T-helper 9 cell (primary cell): Measurements from ENCODE around the gene BNIP2.

Source experiments
- DNase-seq: peaks from one replicate; pipeline ENCODE4 v3.0.0-alpha.2; 2020

The BNIP2 gene

DNA sequence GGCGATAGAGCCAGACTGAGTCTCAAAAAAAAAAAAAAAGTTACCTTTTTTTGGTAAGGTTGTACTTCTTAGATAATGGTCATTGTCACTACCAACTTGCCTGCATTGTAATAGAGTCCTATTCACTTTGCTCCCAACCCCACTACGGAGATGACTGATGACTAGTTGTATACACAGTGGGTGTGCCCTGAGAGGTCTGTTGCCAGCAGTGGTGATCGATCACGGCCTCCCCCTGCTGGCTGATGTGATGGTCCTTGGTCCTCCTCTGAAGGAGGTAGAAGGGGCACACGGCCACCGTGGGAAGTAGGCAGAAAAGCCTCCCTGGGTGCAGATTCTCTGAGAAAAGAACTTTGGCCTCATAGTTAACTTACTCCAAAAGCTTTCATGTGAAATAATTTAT, 66.8 kb downstream of the BNIP2 start:
- no peak for DNase-seq

DNA sequence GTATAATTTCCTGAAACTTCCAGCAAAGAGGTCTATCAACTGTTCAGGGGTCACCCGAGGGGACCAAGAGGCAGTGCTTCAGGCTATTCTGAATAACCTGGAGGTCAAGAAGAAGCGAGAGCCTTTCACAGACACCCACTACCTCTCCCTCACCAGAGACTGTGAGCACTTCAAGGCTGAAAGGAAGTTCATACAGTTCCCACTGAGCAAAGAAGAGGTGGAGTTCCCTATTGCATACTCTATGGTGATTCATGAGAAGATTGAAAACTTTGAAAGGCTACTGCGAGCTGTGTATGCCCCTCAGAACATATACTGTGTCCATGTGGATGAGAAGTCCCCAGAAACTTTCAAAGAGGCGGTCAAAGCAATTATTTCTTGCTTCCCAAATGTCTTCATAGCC, 70.7 kb downstream of the BNIP2 start:
- DNase-seq, result no peak

DNA sequence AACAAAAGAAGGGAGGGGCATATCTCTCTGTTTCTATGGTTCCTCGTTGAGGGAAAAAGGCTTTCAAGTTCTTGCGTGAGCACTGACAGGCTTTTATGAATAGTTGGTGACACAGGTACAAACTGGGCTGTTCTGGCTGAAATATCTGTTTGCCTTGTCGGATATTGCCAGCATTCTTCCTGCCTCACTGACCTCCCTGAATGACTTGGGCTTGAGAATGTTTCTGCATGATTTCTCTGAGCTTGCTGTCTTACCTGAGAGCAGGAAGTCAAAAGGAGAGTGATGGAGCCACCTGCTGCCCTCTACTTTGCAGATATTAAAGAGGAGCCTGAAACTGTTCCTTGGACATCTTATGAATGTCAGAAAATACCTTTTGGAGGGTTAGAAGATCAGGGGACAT, 72.7 kb downstream of the BNIP2 start:
- no peak for DNase-seq

DNA sequence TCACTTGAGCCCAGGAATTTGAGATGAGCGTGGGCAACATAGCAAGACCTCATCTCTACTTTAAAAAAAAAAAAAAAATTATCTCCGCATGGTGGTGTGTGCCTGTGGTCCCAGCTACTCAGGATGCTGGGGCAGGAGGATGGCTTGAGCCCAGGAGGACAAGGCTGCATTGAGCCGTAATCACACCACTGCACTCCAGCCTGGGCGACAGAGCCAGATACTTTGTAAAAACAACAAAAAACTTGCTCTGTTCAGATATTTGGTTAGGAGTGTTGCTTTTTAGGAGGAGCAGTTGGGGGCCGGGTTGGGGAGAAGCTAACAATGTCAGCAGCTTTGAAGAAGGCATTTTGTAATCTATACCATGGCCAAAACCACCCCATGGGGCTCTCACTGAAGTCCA, 73.5 kb downstream of the BNIP2 start:
- DNase-seq, result no peak

DNA sequence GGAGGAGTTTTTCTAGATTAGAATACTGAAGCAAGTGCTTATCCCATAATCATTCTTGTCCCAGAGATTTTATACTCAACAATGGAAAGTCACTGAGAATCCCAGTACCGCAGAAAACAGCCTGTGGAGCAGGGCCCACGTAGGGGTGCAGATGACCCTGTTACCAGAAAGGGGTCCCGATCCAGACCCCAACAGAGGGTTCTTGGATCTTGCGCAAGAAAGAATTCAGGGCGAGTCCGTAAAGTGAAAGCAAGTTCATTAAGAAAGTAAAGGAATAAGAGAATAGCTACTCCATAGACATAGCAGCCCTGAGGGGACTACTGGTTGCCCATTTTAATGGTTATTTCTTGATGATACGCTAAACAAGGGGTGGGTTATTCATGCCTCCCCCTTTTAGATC, 75.0 kb downstream of the BNIP2 start:
- no peak for DNase-seq

DNA sequence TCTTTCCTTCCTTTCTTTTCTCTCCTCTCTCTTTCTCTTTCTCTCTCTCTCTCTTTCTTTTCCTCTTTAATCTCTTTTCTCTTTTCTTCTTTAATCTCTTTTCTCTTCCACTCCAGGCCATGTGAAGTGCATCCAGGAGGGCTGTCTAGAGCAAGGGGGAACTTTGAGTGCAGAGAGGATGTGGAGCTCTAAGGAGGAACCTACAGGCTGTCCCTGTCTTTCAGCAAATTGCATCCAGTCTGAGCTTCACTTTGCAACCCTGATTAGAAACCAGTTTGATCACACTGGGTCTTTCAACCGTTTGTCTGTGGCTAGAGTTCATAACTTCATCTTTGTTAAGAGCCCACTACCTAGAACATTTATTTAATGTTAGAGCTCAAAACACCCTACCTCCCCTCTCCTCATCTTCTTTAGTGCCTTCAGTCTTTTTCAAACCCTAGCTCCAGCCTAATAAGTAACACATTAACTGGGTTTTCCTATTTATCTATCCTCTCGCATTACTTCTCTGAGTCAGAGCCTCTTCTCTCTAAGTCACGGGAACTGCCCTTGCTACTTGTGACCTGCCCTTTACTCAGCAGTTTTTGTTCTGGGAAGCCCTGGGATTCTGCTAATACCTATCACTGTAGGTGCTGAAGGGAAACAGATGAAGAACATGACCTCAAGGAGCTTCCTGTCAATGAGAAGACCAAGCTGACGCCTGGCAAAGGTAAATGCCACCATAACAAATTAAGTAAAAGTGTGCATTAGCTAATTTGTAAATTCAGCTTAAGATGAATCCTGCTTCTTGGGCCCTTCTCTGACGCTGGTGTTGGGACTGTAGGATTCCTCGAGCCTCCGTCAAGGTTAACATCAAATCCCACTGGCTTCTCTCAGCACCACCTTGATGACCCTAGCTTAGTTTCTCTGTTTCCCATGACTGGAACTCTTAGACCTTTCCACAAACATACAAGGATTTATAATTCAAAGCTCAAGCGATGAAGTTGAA, 77.6 kb downstream of the BNIP2 start, which contains the start of gene GCNT3:
Gene GCNT3, plus strand, starts transcription at position 508 of the 985 bp plus-strand sequence. CDS start 6,456 bp downstream, outside the sequence.
- DNase-seq, result no peak

DNA sequence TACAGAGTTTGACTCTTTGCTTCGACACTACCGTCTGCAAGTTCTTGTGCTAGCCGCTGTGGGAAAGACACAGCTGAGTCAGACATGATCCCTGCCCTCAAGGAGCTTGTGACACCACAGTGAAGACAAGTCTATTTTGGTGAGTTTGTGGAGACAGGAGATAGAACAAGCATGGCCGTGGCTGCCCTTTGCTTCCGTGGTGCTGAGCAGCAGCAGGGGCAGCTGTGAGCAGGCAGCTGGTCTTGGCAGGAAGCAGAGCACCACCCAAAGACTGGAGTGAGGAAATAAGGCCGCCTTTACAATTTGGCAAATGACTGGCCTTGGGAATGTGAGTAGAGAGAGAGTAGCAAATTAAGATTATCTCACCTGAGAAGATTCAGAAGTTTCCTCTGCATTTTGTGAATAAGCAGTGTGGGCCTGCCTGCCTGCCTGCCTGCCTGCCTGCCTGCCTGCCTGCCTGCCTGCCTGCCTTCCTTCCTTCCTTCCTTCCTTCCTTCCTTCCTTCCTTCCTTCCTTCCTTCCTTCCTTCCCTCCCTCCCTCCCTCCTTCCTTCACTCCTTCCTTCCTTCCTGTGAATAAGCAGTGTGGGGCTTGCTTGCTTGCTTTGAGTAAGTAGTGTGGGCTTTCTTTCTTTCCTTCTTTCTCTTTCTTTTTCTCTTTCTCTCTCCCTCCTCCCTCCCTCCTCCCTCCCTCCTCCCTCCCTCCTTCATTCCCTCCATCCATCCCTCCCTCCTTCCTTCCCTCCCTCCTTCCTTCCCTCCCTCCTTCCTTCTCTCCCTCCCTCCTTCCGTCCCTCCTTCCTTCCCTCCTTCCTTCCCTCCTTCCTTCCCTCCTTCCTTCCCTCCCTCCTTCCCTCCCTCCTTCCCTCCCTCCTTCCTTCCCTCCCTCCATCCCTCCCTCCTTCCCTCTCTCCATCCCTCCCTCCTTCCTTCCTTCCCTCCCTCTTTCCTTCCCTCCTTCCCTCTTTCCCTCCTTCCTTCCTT, 79.1 kb downstream of the BNIP2 start:
- DNase-seq, result no peak
